OCI-M1 (cell line): ENCODE measurements around the gene NEDD4L.

Experiments used
- DNase-seq: peaks from one replicate; lab custom pipeline; 2025; lab: John Stamatoyannopoulos, UW

NEDD4L gene

DNA sequence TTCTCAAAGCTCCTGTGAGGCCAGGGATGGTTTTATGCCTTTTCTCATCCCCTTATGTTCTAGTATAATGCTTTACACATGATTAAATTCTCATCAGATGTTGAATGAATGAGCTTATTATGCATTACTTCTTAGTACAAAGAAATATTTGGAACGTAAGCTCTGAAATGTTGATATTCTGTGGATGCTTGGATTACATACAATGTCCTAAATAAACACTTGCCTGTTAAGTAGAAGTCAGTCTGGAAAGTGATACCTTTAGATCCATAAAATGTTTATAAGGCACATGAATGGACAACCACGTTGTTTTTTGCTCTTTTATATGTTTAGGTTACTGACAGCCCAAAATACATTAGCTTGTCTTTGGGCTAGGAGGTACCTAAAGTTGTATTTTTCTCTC is 248.6 kb downstream of the NEDD4L start:
- DNase-seq = no peak

DNA sequence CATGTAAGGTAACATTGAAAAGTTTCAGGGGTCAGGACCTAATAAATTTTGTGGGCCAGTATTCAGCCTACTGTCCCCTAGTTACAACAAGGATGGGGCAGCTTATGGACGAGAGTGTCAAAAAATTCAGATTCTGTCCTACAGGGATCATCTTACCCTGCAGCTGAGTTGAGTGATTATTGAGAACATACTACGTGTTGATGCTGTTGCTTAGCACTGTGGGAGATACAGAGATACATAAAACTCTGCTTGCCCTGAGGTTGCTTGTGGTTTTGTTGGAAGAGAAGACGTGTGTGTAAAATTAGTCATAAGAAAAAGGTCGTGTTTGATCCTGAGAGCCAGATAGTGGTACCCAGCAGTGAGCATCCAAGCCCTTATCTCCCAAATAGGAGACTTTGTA is 253.2 kb downstream of the NEDD4L start:
- no peak for DNase-seq

DNA sequence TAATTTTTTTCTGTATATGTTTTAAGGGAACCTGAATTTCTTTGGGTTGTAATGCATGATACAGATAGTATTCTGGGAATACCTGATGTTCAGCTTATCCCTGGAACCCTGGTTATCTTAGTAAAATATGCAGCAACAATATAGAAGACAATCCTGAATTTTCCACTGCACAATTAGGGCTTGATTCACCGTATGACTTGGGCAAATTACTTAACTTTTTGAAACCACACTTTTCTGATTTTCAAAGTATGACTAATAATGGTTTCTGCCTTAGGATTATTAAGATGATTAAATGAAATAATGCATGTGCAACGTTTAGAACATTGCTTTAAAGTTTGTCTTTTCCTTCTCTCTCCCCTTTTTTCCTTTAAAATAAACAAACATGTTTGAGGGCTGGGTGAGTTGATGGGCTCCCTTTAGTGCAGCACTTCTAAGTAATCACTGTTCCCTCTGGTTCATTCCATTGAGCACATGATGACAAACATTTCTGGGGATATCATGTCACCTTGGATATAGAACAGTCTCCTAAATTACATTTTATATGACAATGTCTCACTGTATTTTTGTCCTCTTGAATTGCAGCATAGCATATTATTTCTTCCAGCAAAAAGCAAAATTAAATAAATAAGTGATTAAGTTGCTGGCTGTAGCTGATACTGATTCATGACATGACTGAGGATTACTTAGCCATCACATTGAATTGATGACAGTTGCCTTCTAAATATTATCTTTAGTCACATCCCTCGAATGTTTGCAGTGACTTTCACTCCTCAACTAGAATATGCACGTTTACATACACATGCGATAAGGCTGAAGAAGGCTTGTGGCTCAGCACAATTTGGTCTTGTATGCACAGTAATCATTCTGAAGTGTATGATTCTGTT is 254.5 kb downstream of the NEDD4L start:
- DNase-seq = peak; percentile 26

DNA sequence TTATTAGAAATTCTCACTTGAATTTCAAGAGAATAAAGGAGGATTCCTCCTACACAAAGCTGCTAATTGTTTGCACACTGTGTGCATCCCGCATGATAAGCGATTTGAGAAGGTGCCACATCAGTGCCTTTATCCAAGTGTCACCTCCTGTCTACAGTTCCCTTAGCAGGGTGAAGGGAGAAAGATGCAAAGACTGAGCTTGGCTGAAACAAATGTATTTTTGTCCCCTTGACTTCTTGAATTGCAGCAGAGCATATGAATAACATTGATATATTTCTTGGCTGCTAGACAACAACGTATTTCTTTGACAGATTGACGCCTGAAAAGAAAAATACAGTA is 255.1 kb downstream of the NEDD4L start:
- DNase-seq = no peak

DNA sequence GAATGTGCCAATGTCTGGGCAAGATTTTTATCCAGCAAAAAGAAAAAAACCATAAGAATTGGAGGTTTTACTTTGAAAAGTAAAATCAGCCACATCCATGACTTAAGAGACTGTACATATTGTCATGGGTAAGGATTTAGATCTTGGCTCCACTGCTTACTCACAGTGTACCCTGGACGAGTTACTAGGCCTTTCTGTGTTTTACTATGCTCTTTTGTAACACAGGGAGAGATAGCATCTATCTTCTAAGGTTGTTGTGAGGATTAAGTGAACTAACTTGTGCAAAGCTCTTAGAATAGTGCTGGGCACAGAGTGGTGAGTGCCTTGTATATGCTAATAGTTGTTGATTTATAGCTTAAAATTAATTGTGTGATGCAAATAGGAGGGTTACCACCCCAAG is 255.9 kb downstream of the NEDD4L start:
- no peak for DNase-seq

DNA sequence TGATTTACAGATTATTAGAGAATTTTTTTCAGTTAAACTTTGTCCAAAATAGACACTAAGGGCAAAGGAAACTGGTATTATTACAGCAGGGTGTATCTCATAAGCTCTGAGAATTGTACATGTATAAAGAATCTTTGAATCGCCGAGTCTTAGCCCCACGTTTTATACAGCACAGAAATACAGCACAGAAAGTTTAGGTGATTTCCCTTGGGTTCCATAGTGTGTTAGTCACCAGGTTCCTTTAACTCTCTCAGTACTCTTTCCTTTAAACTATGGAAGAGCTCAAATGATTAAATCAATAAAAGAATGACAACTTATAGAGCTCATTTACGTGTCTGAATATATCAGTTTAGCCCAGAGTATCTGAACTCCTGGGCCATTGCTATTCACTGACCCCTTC is 256.8 kb downstream of the NEDD4L start:
- no peak for DNase-seq

DNA sequence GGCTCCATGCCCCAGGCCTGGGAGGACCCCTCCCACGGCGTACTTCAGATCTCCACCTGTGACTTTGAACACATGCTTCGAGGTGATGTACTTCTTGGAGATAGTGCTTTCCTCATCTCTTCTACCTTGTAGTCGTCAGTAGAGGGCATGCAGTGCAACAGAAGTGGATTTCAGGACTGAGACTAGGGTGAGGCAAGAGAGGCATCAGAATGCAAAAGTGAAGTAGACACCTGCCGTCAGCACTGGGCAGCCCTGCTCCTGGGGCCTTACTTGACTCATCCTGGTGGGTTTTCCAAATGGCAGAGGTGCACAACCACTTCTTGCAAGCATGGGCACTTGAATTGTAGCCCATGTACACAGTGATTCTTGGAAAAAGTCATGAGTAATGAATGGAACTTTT is 258.8 kb downstream of the NEDD4L start:
- DNase-seq = no peak

DNA sequence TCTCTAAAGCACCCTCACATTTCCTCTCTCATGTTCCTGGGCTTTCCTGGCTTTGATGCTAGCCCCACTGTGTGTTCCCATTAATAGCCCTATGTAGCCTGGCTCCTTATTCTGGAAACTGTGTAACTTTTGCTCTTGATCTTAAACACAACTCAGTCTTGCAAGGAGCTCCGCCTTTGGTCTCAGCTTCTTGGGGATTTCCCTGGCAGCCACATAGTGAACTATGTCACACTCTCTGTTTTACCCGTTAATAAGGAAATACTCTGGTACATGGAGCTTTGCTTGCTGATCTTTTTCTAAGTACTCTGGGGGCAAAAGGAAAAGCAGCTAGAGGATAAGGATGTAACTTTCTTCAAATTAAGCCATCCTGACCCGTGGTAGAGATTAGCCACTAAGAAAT is 259.3 kb downstream of the NEDD4L start:
- no peak for DNase-seq

DNA sequence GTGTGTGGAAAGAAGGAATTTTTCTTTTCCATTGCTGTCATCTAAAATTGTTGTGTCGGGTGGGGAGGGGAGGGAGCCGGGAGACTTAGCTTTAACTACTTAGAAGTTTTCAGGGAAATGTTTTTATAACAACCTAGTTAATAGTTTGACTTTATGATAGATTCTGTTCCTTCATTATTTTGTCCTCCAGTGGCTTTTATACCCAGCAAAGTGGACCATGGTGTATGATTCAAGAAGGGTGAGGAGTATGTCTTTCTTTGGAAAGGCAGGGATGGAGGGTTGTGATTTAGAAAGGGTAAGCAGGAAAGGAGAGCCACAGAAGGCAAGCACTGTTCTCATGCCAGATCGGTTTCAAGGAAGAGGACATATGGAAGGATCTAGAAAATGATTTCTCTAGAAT is 261.8 kb downstream of the NEDD4L start:
- DNase-seq = no peak

DNA sequence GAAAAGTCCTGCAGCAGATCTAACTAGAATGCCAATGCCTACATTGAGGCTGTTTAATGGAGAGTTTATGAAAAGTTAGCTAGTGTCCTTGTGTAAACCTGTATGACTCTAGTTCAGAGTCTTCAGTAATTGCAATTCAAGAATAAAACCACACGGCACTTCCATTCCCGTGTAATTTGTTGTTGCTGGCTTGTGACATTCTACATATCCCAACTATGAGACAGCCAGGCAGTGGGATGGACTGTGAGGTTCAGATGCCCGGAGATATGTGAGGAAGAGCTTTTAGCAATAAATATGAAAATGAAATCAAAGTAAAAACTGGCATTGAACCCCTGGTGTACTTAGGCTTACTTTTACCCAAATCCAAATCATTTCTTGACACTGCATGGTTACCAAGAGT is 263.4 kb downstream of the NEDD4L start:
- DNase-seq = no peak

DNA sequence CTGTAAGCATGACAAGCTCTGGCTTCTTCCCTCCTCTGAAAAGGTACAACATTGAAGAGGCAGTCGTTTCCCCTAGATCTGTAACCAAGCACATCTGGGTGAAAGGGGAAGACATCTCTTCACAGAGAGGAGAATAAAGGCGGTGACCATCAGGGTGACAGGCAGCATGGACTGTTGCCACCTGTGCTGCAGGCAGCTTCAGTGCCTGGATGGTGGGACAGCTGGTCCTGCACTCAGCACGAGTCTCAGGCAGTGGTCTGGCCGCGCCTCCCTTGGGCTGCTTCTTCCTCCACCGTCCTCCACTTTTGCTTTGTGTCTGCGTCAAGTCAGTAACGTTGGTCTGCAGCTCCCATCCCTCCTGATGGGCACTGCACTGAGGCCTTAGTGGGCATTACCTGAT is 264.4 kb downstream of the NEDD4L start:
- no peak for DNase-seq

DNA sequence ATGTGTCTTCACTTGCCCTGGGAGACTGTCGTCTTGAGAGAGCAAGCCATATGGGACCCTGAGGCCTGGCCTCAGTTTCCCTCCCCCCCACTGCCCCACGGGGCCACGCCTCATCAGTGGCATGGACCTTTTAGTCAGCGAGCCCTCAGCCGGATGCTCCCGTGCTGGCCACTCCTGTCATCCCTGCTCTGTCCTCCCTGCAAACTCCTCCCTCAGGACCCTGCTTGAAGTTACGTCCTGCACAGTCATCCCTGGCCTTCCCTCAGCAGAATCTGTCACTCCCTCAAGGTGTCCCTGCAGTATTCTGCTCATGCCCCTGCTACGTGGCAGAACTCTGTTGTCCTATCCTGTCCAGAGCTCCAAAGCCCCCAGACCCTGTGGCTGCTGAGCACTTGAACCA is 265.1 kb downstream of the NEDD4L start:
- no peak for DNase-seq

DNA sequence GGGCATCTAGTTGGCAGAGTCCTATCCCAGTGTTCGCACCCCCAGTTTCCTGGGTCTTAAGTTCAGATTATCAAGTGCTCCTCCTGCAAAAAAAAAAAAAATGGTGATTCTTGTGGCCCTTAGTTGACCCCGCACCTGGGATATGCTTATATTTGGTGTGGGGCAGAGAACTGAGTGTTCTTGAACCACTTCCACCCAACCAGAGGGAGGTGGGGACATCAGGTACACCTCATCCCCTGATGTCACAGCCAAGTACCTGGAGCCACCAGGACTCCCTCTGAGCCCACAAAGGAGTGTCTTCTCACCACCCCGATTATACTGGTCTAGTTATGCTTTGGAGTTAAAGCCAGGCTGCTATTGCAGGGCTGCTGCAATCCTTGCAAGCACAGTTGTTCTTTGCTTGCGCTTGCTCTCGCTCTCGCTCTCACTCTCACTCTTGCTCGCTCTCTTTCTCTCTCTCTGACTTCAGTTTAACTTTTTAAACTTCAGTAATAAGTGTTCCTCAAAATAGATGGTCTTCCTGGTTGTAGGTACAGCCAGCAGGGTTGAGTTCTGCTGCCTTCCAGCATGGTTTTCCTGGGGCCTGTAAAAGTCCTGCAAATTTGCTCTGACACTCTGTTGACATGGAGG is 265.7 kb downstream of the NEDD4L start:
- no peak for DNase-seq

DNA sequence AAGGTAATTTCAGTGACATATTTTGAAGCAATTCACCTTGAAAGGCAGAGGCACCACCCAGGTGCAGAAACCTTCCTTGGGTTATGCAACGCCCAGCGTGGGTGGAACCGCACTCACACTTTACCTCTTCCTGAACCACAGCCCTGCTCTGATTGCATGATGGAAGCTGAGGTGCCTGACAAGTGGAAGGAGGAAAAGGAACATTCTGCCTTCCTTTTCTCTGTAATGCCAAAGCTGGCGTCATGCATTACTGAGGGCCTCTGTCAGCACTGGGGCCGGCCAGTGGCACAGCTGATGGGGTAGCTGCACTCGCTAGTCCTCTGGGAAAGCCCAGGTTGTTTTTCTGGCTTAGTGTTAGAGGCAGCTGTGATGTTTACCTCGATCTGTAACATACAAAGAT is 266.5 kb downstream of the NEDD4L start:
- DNase-seq = no peak

DNA sequence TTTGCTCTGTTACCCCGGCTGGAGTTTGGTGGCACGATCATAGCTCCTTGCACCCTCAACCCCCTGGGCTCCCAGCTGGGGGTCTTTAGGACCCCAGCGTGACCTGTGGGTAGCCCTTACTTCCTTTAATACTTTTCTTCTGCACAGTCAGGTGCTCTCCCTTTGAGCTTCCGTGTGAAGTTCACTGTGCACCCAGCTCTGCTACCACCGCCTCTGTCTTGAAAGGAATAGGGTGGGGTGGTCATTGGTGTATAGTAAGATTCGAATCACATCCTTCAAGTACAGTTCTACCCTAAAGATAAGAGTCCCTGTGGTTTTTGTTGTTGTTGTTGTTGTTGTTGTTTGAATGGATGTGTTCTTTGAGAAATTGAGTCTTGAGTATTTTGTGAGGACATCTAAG is 267.4 kb downstream of the NEDD4L start:
- no peak for DNase-seq

DNA sequence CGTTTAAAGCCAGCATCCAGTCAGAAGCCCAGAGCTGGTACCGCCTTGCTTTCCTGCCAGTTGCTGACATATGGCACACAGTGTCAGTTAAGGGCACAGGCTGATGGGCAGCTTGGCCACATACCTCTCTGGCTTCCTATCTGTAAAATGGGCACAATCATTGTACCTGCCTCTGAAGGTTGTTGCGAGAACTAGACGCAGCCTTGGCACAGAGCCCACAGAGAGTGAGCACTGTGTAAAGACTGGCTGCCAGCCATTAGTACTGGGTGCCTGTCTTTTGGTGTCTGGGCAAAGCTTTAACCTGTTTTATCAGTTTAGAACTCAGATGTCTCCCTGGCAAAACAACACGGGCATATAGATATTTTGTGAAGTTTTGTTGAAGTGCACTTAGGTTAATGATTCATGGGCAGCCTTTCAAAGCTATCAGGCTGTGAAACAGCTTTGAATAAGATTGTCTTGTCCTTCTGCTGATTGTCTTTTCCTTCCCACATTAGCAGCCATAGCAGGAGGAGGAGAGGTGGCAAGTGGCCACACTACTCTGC is 269.5 kb downstream of the NEDD4L start:
- DNase-seq = no peak

DNA sequence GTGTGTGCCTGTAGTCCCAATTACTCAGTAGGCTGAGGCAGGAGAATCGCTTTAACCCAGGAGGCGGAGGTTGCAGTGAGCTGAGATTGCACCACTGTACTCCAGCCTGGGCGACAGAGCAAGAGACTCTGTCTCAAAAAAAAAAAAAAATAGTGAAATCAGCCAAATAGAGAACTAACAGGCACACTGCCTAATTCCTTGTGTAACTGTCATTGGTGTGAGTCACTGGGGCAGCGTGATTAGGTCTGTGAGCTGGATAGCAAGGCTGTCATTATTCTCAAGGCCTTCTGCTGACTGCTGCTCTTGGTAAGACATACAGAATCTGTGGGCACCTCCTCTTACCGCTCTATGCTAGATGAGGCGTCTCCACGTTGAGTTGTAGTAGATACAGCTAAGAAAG is 270.3 kb downstream of the NEDD4L start:
- peak; percentile 49 for DNase-seq

DNA sequence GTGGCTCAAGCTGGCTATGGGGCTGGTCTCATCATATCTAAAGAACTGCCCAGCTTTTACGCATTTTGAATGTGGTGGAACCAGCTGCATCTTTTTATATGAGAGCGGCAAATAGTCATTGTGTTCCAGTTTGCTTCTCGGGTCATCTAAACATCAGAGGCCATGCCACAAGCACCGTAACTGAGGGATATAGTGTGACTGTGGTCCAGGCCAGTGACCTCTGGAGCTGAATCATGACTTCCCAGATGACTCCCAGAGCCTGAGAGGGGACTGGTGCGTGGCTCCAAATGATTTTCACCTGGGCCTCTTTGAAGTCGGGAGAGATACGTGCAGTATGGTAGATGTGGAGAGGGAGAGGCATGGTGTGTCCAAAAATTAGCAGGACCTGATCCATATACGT is 271.0 kb downstream of the NEDD4L start:
- no peak for DNase-seq

DNA sequence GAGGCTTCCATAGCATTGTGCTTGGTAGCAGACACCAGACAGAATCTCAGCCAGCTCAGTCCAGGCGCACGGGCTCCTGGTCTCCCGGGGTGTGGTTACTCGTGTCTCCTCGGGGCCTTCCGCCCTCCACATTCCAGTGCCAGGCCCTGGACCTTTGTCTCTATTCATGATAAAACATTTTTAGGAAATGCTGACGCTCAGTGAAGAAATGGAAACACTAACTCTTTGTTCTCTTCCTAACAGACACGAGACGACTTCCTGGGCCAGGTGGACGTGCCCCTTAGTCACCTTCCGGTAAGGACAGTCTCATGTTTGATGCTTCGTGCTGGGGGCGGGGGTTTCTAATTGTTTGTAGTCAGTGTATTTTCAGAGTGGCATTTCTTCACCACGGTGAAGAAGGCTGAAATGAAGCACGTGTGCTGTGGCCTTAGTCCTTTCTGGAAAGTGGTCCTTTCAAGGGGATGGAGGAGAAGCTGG is 271.8 kb downstream of the NEDD4L start:
- DNase-seq = no peak

DNA sequence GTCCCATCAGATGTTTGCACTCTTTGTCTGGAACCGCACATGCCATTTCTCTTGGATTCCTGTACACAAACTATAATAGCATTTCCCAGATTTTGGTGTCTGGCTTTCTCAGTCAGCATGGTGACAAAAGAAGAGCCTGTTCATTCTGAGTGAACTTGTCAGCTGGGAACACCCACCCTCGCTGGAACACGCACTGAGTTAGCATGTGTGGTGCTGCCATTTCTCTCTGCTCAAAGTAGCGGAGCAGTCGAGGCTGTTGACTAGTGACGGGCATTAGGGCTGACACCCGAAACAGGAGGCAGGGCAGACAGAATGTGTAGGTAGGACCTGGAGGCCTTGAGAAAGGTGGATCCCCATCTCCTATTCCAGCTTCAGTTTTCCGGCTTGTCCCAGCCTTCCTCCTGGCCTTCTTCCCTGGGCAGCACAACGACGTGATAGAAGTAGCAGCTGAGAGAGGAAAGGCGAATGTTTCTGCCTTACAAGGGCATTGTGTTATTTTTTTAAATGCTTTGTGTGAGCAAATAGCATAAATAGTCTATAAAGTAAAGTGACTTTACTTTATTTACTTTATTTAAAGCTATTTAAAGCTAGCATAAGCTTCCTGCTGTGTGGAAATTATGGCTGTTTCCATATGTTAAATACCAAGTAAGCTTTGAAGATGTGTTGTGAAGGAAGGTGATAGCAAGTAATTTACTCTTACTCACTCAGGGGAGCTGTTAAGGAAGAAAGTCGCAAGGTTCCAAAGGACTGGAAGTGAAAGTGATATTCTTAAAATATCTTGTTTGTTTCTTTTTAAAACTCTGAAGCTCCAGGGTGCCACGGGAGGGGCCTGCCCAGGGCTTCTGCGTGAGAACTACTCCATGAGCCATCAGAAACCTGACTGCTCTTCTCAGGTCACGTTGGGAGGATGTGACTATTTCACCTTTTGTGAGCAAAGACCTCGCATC is 272.6 kb downstream of the NEDD4L start:
- DNase-seq = no peak

DNA sequence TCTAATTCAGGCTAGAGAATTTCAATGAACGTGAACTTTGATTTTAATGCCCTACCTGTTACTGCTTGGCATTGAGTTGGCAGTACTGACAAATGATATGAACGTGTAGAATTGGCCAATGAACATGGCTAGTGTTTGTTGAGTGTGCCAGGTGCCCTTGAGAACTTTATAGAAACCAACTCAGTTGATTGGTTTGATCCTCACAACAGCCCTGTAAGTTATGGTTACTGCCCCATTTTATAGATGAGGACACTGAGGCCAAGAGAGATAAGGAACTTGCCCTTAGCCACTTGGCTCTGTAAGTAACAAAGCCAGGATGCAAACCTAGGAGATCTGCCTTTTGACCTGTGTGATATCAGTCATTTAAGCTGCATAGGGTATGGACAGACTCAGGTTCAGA is 275.7 kb downstream of the NEDD4L start:
- no peak for DNase-seq

DNA sequence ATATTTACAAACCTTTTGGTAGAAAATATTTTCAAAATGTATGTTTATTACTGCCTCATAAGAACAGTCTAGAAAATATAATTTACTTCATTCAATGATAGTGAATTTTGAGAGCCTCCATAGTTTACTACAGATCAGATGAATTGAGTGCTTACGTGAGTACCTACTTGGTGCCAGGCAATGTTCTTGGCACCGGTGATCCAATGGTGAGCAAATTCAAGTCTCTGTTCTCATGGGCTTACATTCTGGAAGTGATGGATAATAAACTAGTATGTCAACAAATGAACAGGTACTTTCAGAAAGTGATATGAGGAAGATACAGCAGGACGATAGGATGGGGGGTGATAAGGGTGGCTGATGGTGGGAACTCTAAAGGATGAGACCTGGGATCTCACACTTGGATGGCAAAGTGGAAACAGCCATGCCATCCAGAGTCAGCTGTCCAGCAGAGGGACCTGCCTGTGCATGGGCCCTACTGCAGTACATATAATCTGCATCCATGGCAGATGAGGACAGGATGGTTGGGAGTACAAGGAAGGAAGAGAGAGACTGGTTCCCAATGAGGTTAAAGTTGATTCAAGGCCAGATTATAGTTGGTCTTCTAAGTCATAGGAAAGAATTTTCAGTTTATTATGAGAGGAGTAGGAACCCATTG is 277.0 kb downstream of the NEDD4L start:
- no peak for DNase-seq
